HuH-7 (cell line): ENCODE measurements around the gene ZSWIM7.
"Not testable (repeated sequence)": the region's sequence is repeated elsewhere in the genome, so short reads cannot be mapped to it uniquely, and the experiment has no call there.

Experiments used
- DNase-seq: peaks from one replicate; pipeline ENCODE4 v3.0.0; 2011; ENCODE audit warnings: low spot score

ZSWIM7 gene

DNA sequence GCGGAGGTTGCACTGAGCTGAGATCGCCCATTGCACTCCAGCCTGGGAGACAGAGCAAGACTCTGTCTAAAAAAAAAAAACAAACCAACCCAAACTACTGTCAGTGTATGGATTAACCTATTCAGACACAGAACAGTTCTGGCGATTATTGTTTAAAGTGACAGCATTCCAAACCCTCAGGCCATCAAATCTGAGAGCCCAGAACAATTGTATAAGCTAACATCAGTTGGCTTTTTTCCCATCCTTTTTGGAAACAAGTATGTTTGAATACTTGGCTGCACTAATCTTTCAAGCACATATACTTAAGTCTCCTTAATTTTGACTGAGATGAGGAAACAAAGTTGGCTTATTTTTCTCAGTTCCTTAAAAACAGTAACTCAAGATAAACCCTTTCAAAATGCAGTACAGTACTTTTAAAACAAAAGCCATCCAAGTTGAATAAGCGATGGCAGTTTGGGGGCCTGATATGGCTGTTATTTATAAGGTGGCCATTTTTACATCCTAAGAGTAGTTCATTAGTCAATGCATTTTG is 1.4 kb downstream of the ZSWIM7 start:
- DNase-seq = no peak

DNA sequence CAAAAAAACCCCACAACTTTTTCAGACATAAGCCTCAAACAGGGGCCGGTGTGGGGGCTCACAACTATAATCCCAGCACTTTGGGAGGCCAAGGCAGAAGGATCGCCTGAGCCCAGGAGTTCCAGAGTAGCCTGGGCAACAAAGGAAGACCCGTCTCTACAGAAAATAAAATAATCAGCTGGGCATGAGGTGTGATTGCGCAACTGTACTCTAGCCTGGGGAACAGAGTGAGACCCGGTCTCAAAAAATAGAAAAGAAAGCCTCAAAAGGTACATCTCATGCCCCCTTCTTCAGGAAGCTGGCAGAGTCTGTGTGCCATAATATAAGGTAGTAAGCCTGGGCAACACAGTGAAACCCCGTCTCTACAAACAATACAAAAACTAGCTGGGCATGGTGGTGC is 3.2 kb downstream of the ZSWIM7 start:
- DNase-seq = no peak

GRCh38 chr17:15981646-15982580 is 17.6 kb downstream of the ZSWIM7 start:
- no peak for DNase-seq

DNA sequence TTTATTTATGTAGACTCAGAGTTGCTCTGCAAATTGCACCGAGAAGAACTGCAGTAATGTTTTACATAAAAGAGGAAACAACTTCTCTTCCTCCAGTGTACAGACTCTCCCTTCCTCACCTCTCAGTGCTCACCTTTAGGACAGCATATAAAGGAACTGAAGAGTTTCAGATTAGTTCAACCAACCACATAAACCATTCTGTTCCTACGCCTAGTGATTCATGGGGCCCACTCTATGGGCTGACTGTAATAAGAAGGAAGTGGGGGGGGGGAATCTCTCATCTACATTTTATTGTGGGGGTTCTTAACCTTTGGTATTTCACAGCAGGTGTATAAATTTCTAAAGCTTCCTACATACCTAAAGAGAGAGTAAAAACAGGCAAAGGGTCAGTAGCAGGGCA is 18.3 kb downstream of the ZSWIM7 start:
- no peak for DNase-seq

DNA sequence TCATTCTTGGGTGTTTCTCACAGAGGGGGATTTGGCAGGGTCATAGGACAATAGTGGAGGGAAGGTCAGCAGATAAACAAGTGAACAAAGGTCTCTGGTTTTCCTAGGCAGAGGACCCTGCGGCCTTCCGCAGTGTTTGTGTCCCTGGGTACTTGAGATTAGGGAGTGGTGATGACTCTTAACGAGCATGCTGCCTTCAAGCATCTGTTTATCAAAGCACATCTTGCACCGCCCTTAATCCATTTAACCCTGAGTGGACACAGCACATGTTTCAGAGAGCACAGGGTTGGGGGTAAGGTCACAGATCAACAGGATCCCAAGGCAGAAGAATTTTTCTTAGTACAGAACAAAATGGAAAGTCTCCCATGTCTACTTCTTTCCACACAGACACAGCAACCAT is 20.5 kb downstream of the ZSWIM7 start:
- DNase-seq = not testable (repeated sequence)

GRCh38 chr17:15978606-15979005 is 20.9 kb downstream of the ZSWIM7 start:
- no peak for DNase-seq

GRCh38 chr17:15977894-15978293 is 21.6 kb downstream of the ZSWIM7 start:
- no peak for DNase-seq

DNA sequence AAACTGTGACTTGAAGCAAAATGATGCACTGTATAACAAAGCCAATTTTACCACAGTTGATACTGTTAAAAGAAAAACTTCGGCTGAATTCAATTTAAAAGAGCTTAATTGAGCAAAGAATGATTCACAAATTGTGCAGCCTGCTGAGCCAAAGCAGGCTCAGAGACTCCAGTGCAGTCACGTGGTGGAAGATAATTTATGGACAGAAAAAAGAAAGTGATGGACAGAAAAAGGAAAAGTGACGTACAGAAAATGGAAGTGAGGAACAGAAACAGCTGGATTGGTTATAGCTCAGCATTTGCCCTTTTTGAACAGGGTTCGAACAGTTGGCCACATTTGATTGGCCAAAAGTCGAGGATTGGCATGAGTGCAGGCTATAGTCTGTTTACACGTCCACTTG is 25.7 kb downstream of the ZSWIM7 start:
- DNase-seq = no peak

- no peak for DNase-seq
Measured at GRCh38 chr17:15973016-15973415, 26.5 kb downstream of the ZSWIM7 start.

DNA sequence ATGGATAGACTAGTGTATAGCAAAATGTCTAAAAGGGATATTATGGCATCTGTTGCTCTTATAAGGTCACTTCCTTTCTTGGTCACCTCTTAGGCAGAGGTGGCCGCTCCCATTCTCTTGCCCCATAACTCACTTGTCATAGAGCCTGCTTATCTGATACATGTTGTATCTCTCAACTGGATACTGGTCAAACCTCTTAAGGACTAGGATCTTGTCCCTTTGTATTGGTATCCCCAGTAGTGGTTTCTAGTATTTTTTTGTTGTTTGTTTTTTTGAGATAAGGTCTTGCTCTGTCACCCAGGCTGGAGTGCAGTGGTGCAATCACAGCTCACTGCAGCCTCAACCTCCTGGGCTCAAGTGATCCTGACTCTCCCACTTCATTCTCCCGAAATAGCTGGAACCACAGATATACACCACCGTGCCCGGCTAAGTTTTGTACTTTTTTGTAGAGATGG is 27.0 kb downstream of the ZSWIM7 start:
- no peak for DNase-seq

DNA sequence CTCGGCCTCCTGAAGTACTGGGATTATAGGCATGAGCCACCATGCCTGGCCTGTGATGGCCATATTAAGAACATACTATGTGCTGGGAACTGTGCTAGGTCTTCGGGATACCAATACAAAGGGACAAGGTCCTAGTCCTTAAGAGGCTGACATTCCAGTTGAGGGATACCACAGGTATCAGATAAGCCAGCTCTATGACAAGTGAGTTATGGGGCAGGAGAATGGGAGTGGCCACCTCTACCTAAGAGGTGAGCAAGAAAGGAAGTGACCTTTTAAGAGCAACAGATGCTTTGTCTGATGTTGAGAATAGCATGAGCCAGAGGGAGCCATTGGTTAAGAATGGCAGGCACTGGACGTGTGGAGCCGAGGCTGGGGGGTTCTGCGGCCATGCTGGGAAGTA is 27.6 kb downstream of the ZSWIM7 start:
- DNase-seq = no peak

GRCh38 chr17:15971098-15971678 is 28.3 kb downstream of the ZSWIM7 start:
- no peak for DNase-seq

- DNase-seq = no peak
Measured at GRCh38 chr17:15970500-15970899, 29.0 kb downstream of the ZSWIM7 start.

- no peak for DNase-seq
Measured at GRCh38 chr17:15969463-15969862, 30.0 kb downstream of the ZSWIM7 start.

DNA sequence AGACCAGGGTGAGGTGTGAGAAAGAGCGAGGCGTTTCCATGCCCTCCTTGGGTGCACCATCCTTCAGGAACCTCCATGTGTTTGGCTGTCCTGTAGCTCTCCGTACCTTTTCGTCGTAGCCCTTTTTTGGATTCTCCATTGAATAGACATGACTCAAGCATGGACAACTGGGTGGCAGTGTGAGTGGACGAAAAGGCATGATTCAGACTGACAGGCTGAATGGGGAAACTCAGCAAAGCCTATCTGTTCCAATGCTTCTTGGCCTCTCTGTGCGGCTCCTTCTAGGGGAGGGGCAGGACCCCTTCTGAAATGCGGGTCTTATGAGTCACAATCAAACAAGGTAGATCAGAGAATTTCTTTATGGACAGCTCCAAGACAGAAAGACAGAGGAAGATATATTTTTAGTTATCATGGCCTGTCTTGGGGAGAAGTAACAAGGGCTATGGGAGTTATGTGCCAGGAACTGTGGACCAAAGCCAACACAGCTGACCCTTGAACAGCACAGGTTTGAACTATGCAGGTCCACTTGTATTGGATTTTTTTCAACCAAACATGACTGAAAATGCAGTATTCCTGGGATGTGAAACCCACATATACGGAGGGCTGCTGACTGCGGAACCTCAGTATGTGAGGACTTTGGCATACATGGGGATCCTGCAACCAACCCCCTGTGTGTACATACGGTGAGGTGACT is 31.7 kb downstream of the ZSWIM7 start:
- no peak for DNase-seq

- DNase-seq = no peak
Measured at GRCh38 chr17:15966879-15967248, 32.6 kb downstream of the ZSWIM7 start.

DNA sequence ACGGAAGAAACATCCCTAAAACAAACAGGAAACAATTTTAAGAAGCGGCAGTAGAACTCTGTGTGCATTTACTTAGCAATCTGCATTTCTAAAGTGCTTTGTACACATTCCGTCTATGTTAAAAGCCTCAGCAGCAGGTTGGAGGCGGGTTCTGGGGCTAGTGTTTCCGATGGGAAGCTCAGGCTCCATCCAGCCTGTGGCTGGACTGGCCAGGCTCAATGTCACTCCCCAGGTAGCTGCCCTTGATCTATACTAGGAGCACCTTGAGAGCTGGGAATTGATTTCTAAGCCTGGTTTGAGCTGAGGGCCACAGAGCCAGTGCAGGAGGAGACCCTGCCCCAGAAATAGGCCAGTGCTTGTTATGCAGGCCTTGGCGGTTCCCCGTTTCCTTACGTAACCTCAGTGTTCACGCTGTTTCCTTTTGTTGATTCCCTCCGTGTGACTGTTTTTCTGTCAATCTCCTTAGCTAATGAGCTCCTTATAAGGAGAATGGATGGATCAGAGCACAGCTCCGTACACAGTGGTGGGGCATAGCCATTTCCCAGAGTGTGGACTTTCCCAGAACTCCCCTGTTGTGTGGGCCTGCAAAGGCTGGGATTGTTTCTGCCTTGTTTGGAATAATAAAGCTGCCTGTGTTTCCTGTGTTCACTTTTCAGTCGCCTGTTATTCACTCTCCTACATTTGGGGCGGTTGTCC is 33.2 kb downstream of the ZSWIM7 start:
- peak; percentile 60 for DNase-seq

DNA sequence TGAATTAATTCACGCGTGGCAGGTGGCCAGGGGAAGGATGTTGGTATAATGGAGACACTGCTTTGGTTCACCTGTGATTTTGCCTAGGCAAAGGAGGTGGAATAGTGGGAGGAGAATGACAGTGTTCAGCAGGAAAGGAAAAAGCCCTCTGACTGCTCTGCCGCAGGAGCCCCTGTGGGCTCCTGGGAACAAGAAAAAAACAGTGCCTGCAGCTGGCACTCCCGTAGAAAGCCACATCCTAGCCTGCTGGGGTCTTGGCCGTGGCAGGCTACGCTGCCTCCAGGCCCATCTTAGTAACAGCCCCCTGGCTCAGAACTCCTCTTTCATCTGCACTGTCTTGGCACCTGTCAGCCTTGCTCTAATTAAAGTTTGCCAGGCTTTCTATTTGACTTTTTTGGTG is 34.0 kb downstream of the ZSWIM7 start:
- DNase-seq = no peak

DNA sequence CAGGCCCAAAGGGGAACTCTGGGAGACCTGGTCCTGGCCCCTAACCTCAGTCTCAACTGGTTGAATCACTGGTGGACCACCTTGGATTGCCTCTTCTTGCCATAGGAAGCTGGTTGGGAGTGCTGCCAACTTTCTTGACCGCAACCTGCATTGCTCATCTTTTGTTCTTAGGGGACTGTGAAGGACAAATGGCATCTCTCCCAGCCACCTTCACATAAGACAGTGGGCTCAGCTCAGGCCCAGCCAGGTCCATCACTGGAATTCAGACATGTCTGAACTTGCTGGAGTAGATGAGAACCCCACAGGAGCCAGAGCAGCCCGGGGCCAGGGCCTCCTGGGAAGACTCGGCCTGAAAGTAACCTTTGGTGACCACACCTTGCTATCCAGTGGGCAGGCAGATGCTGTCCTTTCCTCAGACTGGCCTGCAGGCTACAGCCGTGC is 35.8 kb downstream of the ZSWIM7 start:
- DNase-seq = no peak

DNA sequence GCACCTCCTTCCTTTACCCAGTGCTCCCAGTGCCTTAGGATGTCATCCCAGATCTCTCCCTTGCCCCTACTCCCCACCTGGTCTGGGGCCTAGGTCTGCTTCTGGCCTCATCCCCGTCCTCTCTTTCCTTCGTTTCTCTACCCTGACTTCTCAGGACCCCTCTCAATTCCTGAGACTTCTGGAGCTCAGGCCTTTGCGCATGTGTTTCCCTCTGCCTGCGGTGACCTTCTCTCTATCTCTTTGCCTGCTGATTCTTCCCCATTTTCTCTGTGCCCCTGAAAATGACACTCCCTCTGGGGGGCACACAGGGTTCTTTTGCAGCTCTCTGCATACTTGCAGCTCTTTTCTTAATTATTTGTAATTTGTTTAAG is 41.0 kb downstream of the ZSWIM7 start:
- no peak for DNase-seq

GRCh38 chr17:15957608-15958307 is 41.7 kb downstream of the ZSWIM7 start:
- DNase-seq = no peak
